Loucy (cell line): Measurements from ENCODE around the gene CBX3.

Experiments used
- H2AFZ ChIP-seq: fragments of 200-600 bp; sonication (generic); 2 replicates; pipeline ENCODE4 v1.6.0; 2016; ENCODE audit warnings: antibody characterized with exemption, mild to moderate bottlenecking, low read length, moderate library complexity
- H3F3A ChIP-seq: fragments of 200-600 bp; 2 replicates; pipeline ENCODE4 v1.6.0; 2016; ENCODE audit warnings: antibody characterized with exemption, low read depth, mild to moderate bottlenecking
- H3K27me3 ChIP-seq: fragments of 200-600 bp; sonication (generic); 2 replicates; pipeline ENCODE4 v1.6.1; 2014; ENCODE audit warnings: low read length, mild to moderate bottlenecking; ENCODE audit not compliant: insufficient read depth, poor library complexity, severe bottlenecking
- H3K36me3 ChIP-seq: fragments of 200-600 bp; sonication (generic); 2 replicates; pipeline ENCODE4 v1.6.1; 2016; ENCODE audit warnings: low read length; ENCODE audit not compliant: insufficient read depth
- H3K4me1 ChIP-seq: fragments of 200-600 bp; sonication (generic); 2 replicates; pipeline ENCODE4 v1.5.1; 2014; ENCODE audit warnings: low read length, mild to moderate bottlenecking; ENCODE audit not compliant: insufficient read depth, poor library complexity, severe bottlenecking
- H3K4me2 ChIP-seq: fragments of 200-600 bp; sonication (generic); 2 replicates; pipeline ENCODE4 v1.6.0; 2014; ENCODE audit warnings: antibody characterized with exemption, low read length, low read depth, mild to moderate bottlenecking; ENCODE audit not compliant: poor library complexity, severe bottlenecking
- H3K4me3 ChIP-seq: fragments of 200-600 bp; sonication (generic); 2 replicates; pipeline ENCODE4 v1.5.1; 2014; ENCODE audit warnings: low read length, mild to moderate bottlenecking, mixed read lengths; ENCODE audit not compliant: poor library complexity, severe bottlenecking
- H3K79me2 ChIP-seq: fragments of 200-600 bp; sonication (generic); 2 replicates; pipeline ENCODE4 v1.6.1; 2014; ENCODE audit warnings: low read length; ENCODE audit not compliant: insufficient read depth
- H3K9ac ChIP-seq: fragments of 200-600 bp; sonication (generic); 2 replicates; pipeline ENCODE4 v1.6.0; 2014; ENCODE audit warnings: mild to moderate bottlenecking, low read depth, low read length, moderate library complexity; ENCODE audit not compliant: poor library complexity, severe bottlenecking
- H3K9me2 ChIP-seq: fragments of 200-600 bp; sonication (generic); replicated peaks from 2 replicates; pipeline ENCODE4 v1.6.1; 2016; ENCODE audit warnings: low read depth, low read length, mixed read lengths
- H3K9me3 ChIP-seq: fragments of 200-600 bp; sonication (generic); 2 replicates; pipeline ENCODE4 v1.6.1; 2014; ENCODE audit warnings: mild to moderate bottlenecking, antibody characterized with exemption, low read length, low read depth; ENCODE audit not compliant: insufficient read depth
- H4K20me1 ChIP-seq: fragments of 200-600 bp; sonication (generic); 2 replicates; pipeline ENCODE4 v1.6.0; 2014; ENCODE audit warnings: antibody characterized with exemption, low read length, mild to moderate bottlenecking; ENCODE audit not compliant: insufficient read depth, poor library complexity, severe bottlenecking
- CTCF ChIP-seq: fragments of 200-600 bp; sonication (generic); conservative IDR thresholded peaks from 2 replicates; pipeline ENCODE4 v1.5.1; 2014; ENCODE audit warnings: mild to moderate bottlenecking, antibody characterized with exemption, low read length
- EZH2phosphoT487 ChIP-seq: fragments of 200-600 bp; IDR thresholded peaks from 2 replicates; pipeline ENCODE4 v1.6.1; 2018; ENCODE audit warnings: antibody characterized with exemption, mild to moderate bottlenecking, moderate library complexity, borderline replicate concordance

CBX3 gene

GRCh38 chr7:26185844-26186180, 15.7 kb upstream of the CBX3 start:
- Histone ChIP-seq H3K79me2 (peaks cover 22% of the 10 kb centered on the region), H4K20me1 (peaks cover 56% of the 10 kb centered on the region), H3K36me3 (peaks cover 25% of the 10 kb centered on the region), H3K4me2 (no peak overlapping the region), H3K4me1 (no peaks in the 10 kb centered on the region), H3K9me3 (no peaks in the 10 kb centered on the region), H2AFZ (no peak overlapping the region), H3F3A (peaks cover 23% of the 10 kb centered on the region), H3K9ac (no peak overlapping the region), H3K4me3 (no peak overlapping the region), H3K27me3 (no peaks in the 10 kb centered on the region), H3K9me2 (no peaks in the 10 kb centered on the region)
- no peak for TF ChIP-seq CTCF
- no peak for TF ChIP-seq EZH2phosphoT487

GRCh38 chr7:26186364-26187311, 14.9 kb upstream of the CBX3 start:
- no peaks in the 10 kb centered on the region for H3K9me2 ChIP-seq
- H3K36me3 ChIP-seq: peaks cover 34% of the 10 kb centered on the region
- no peak overlapping the region for H3K4me3 ChIP-seq
- H4K20me1 ChIP-seq: peaks cover 64% of the 10 kb centered on the region
- no peak overlapping the region for H2AFZ ChIP-seq
- peaks cover 6% of the 10 kb centered on the region for H3K4me1 ChIP-seq
- peaks cover 21% of the 10 kb centered on the region for H3F3A ChIP-seq
- H3K9ac ChIP-seq: no peak overlapping the region
- no peak for TF ChIP-seq CTCF
- no peak for TF ChIP-seq EZH2phosphoT487
- H3K4me2 ChIP-seq: no peak overlapping the region
- H3K79me2 ChIP-seq: peaks cover 30% of the 10 kb centered on the region
- H3K9me3 ChIP-seq: no peaks in the 10 kb centered on the region
- no peaks in the 10 kb centered on the region for H3K27me3 ChIP-seq

- peaks cover 43% of the 10 kb centered on the region for H3K36me3 ChIP-seq
- peaks cover 40% of the 10 kb centered on the region for H3K79me2 ChIP-seq
- peaks cover 15% of the 10 kb centered on the region for H3K4me1 ChIP-seq
- no peak overlapping the region for H3K9ac ChIP-seq
- no peaks in the 10 kb centered on the region for H3K27me3 ChIP-seq
- H3K4me3 ChIP-seq: no peak overlapping the region
- peaks cover 74% of the 10 kb centered on the region for H4K20me1 ChIP-seq
- TF ChIP-seq EZH2phosphoT487 (no peak), CTCF (no peak)
- H3K9me3 ChIP-seq: no peaks in the 10 kb centered on the region
- H3K9me2 ChIP-seq: no peaks in the 10 kb centered on the region
- peaks cover 20% of the 10 kb centered on the region for H3F3A ChIP-seq
- no peak overlapping the region for H2AFZ ChIP-seq
- H3K4me2 ChIP-seq: no peak overlapping the region
These were observed 14.0 kb upstream of the CBX3 start for GRCh38 chr7:26187380-26188205.
